NK-92 (cell line): ENCODE data around the gene FTO.
"Not testable (repeated sequence)": the region's sequence is repeated elsewhere in the genome, so short reads cannot be mapped to it uniquely, and the experiment has no call there.

Experiments used
- DNase-seq: peaks from one replicate; lab custom pipeline; 2025; ENCODE audit not compliant: unreplicated experiment; lab: John Stamatoyannopoulos, UW

FTO gene

GRCh38 chr16:53703590-53704444 is at the start of gene FTO, which contains the start of gene RPGRIP1L:
FTO (plus strand) TSS chr16:53704156.
RPGRIP1L (minus strand) TSS chr16:53703859; CDS start chr16:53700723, 3,136 bp downstream.
- peak; percentile 51 for DNase-seq

GRCh38 chr16:53654946-53655345 is 49.0 kb upstream of the FTO start:
- no peak for DNase-seq

GRCh38 chr16:53662072-53662471 is 41.9 kb upstream of the FTO start:
- DNase-seq: no peak

- DNase-seq: no peak
Measured at GRCh38 chr16:53664724-53665345, 39.1 kb upstream of the FTO start.

GRCh38 chr16:53666786-53667415 is 37.1 kb upstream of the FTO start:
- no peak for DNase-seq

- DNase-seq: no peak
Measured at GRCh38 chr16:53668869-53669268, 35.1 kb upstream of the FTO start.

GRCh38 chr16:53672461-53672860 is 31.5 kb upstream of the FTO start:
- DNase-seq: no peak

GRCh38 chr16:53673189-53673588 is 30.8 kb upstream of the FTO start:
- DNase-seq: no peak

GRCh38 chr16:53678155-53678554 is 25.8 kb upstream of the FTO start:
- DNase-seq: no peak

GRCh38 chr16:53678756-53679343 is 25.1 kb upstream of the FTO start:
- no peak for DNase-seq

- no peak for DNase-seq
Measured at GRCh38 chr16:53680756-53681155, 23.2 kb upstream of the FTO start.

- DNase-seq: no peak
Measured at GRCh38 chr16:53681354-53681753, 22.6 kb upstream of the FTO start.

- not testable (repeated sequence) for DNase-seq
Measured at GRCh38 chr16:53685334-53685733, 18.6 kb upstream of the FTO start.

- DNase-seq: no peak
Measured at GRCh38 chr16:53686710-53687109, 17.2 kb upstream of the FTO start.

- no peak for DNase-seq
Measured at GRCh38 chr16:53689636-53690035, 14.3 kb upstream of the FTO start.

- no peak for DNase-seq
Measured at GRCh38 chr16:53690771-53691170, 13.2 kb upstream of the FTO start.

- no peak for DNase-seq
Measured at GRCh38 chr16:53692146-53692545, 11.8 kb upstream of the FTO start.

GRCh38 chr16:53693320-53693719 is 10.6 kb upstream of the FTO start:
- no peak for DNase-seq

GRCh38 chr16:53695070-53695469 is 8.9 kb upstream of the FTO start:
- no peak for DNase-seq

GRCh38 chr16:53698271-53698670 is 5.7 kb upstream of the FTO start:
- DNase-seq: not testable (repeated sequence)

- no peak for DNase-seq
Measured at GRCh38 chr16:53704445-53704813, 473 bp downstream of the FTO start.

- no peak for DNase-seq
Measured at GRCh38 chr16:53707671-53708070, 3.7 kb downstream of the FTO start.
